ENCODE data around the gene EHBP1. TPM values are rescaled to one million over a fixed set of nuclear protein-coding genes. Genes with fewer than 3 reads are reported as not detected.
A peak's percentile ranks its signal among the peaks of the same experiment; 100 is the strongest.

Gene EHBP1
- total and polyA plus RNA-seq, 2 donors (not counting 3 experiments of a cell fraction or from before 2014, with no cell fraction given) = 8.4 to 34.8 TPM

DNA sequence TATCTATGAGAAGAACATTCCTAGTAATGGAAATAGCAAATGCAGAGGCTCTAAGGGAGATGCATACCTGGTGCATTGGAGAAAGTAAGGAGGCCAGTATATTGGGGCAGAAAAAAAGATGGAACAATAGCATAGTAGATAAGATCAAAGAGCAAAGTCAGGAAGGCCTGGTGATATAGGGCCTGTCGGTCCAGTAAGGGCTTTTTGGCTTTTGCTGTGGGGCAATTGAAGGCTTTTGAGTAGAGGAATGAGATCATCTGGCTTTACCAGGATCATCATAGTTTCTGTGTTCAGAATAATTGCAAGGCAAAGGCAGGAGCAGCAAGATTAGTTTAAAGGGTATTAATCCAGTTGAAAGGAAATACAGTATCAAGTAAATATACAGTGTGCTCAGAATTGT, 111.8 kb downstream of the EHBP1 start:
- H3K27ac ChIP-seq (ENCODE audit: insufficient read depth, low read depth, low read length) = no peak overlapping the region
- H3K9me1 ChIP-seq (replicated peaks; ENCODE audit: control insufficient read depth, extremely low read depth, insufficient read depth, low read length) = no peaks in the 10 kb centered on the region
- TF ChIP-seq GATA2 (IDR thresholded peaks at IDR 0.05; ENCODE audit: insufficient read depth, insufficient read length, low read depth, low read length) (peak; percentile 7), JUN (IDR thresholded peaks at IDR 0.05; ENCODE audit: borderline replicate concordance, insufficient read depth, insufficient read length, low read depth) (no peak), EZH2 (IDR thresholded peaks at IDR 0.05; ENCODE audit: borderline replicate concordance, low read depth, low read length, severe bottlenecking) (no peak)
- TF ChIP-seq, protein P1, sequence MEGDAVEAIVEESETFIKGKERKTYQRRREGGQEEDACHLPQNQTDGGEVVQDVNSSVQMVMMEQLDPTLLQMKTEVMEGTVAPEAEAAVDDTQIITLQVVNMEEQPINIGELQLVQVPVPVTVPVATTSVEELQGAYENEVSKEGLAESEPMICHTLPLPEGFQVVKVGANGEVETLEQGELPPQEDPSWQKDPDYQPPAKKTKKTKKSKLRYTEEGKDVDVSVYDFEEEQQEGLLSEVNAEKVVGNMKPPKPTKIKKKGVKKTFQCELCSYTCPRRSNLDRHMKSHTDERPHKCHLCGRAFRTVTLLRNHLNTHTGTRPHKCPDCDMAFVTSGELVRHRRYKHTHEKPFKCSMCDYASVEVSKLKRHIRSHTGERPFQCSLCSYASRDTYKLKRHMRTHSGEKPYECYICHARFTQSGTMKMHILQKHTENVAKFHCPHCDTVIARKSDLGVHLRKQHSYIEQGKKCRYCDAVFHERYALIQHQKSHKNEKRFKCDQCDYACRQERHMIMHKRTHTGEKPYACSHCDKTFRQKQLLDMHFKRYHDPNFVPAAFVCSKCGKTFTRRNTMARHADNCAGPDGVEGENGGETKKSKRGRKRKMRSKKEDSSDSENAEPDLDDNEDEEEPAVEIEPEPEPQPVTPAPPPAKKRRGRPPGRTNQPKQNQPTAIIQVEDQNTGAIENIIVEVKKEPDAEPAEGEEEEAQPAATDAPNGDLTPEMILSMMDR (IDR thresholded peaks at IDR 0.05; ENCODE audit: extremely low read depth in 1 of 2, insufficient read depth in 1 of 2, low read depth in 1 of 2, low read length in 2 of 2) = no peak
- DNase-seq (ENCODE audit: low read depth, low spot score) = no peak
- dilution Hi-C loops (cut with MboI; ENCODE audit: extremely low pct_ligation_motif_present, low sequenced_read_pairs) = no loop called here
- no peak overlapping the region for H3K4me2 ChIP-seq (ENCODE audit: insufficient read depth, low read length)
- H2AFZ ChIP-seq (ENCODE audit: low read depth, low read length) = no peak overlapping the region
- intact Hi-C loops (cut with micrococcal nuclease) = no loop called here
- no peaks in the 10 kb centered on the region for H4K20me1 ChIP-seq (replicated peaks; ENCODE audit: control insufficient read depth, extremely low read depth, insufficient read depth, low read length)
- H3K36me3 ChIP-seq (ENCODE audit: control insufficient read depth in 2 of 2, extremely low read depth in 1 of 2, insufficient read depth in 2 of 2, low read length in 2 of 2) = no peaks in the 10 kb centered on the region
- no peak for FAIRE-seq
- H3K4me3 ChIP-seq (replicated peaks in 1 of 3; ENCODE audit: insufficient read depth in 1 of 3, low read depth in 1 of 3, low read length in 3 of 3) = no peak overlapping the region
- peaks cover 5% of the 10 kb centered on the region for H3K4me1 ChIP-seq (ENCODE audit: control insufficient read depth, extremely low read depth, insufficient read depth, low read length)
- CTCF ChIA-PET = no interaction called here
- no TSS peak for BruUV-seq (replicated peaks)
- no peaks in the 10 kb centered on the region for H3K9me3 ChIP-seq (replicated peaks; ENCODE audit: control insufficient read depth, insufficient read depth, low read length)
- POLR2A ChIA-PET = no interaction called here
- H3K79me2 ChIP-seq (ENCODE audit: control insufficient read depth, insufficient read depth, low read length) = no peaks in the 10 kb centered on the region
- H3K9ac ChIP-seq (replicated peaks; ENCODE audit: extremely low read depth, insufficient read depth, low read length) = no peak overlapping the region
- H3K27me3 ChIP-seq (ENCODE audit: control insufficient read depth in 2 of 2, insufficient read depth in 2 of 2, low read length in 2 of 2) = no peaks in the 10 kb centered on the region

DNA sequence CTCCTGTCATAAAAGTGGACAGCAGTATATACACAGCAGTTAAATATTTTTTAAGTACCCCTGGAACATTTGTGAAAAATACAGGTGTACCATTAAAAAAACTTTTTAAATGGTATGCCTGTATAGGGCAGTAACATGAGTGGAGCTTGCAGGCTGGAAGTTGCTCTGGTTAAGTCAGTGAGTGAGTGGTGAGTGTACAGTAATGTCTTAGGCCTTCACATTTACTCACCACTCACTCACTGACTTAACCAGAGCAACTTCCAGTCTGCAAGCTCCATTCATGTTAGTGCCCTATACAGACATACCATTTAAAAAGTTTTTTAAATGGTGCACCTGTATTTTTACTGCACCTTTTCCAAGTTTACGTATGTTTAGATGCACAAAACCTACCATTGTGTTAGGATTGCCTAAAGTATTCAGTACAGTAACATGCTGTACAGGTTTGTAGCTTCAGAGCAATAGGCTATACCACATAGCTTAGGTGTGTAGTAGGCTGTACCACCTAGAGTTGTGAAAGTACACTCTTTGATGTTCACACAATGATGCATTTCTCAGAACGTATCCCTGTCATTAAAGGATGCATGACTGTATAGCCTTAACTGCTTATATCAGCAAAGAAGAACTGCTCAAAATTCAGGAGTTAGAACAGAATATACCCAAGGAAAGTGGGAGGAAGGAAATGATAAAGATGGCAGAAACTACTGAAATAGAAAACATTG, 112.6 kb downstream of the EHBP1 start:
- dilution Hi-C loops (cut with MboI; ENCODE audit: extremely low pct_ligation_motif_present, low sequenced_read_pairs) = no loop called here
- H3K27me3 ChIP-seq (ENCODE audit: control insufficient read depth in 2 of 2, insufficient read depth in 2 of 2, low read length in 2 of 2) = no peaks in the 10 kb centered on the region
- TF ChIP-seq FOS (IDR thresholded peaks at IDR 0.05; ENCODE audit: borderline replicate concordance, insufficient read depth, low read length) (no peak), JUN (IDR thresholded peaks at IDR 0.05; ENCODE audit: borderline replicate concordance, insufficient read depth, insufficient read length, low read depth) (no peak), POLR2AphosphoS5 (IDR thresholded peaks at IDR 0.05; ENCODE audit: insufficient read depth, low read depth, low read length) (no peak), EZH2 (IDR thresholded peaks at IDR 0.05; ENCODE audit: borderline replicate concordance, low read depth, low read length, severe bottlenecking) (no peak), GATA2 (IDR thresholded peaks at IDR 0.05; ENCODE audit: insufficient read depth, insufficient read length, low read depth, low read length) (no peak)
- TF ChIP-seq, protein P2, sequence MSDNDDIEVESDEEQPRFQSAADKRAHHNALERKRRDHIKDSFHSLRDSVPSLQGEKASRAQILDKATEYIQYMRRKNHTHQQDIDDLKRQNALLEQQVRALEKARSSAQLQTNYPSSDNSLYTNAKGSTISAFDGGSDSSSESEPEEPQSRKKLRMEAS (IDR thresholded peaks at IDR 0.05; ENCODE audit: insufficient read depth, insufficient read length) = no peak
- intact Hi-C loops (cut with micrococcal nuclease) = no loop called here
- ChIA-PET CTCF (no interaction called here), POLR2A (no interaction called here)
- no peaks in the 10 kb centered on the region for H4K20me1 ChIP-seq (replicated peaks; ENCODE audit: control insufficient read depth, extremely low read depth, insufficient read depth, low read length)
- no peak overlapping the region for H3K27ac ChIP-seq (ENCODE audit: insufficient read depth, low read depth, low read length)
- no peaks in the 10 kb centered on the region for H3K9me3 ChIP-seq (replicated peaks; ENCODE audit: control insufficient read depth, insufficient read depth, low read length)
- no peak overlapping the region for H3K9ac ChIP-seq (replicated peaks; ENCODE audit: extremely low read depth, insufficient read depth, low read length)
- peaks cover 5% of the 10 kb centered on the region for H3K4me1 ChIP-seq (ENCODE audit: control insufficient read depth, extremely low read depth, insufficient read depth, low read length)
- H3K9me1 ChIP-seq (replicated peaks; ENCODE audit: control insufficient read depth, extremely low read depth, insufficient read depth, low read length) = no peaks in the 10 kb centered on the region
- no peaks in the 10 kb centered on the region for H3K79me2 ChIP-seq (ENCODE audit: control insufficient read depth, insufficient read depth, low read length)
- DNase-seq (ENCODE audit: low read depth, low spot score) = no peak
- H3K36me3 ChIP-seq (ENCODE audit: control insufficient read depth in 2 of 2, extremely low read depth in 1 of 2, insufficient read depth in 2 of 2, low read length in 2 of 2) = no peaks in the 10 kb centered on the region
- H3K4me3 ChIP-seq (replicated peaks in 1 of 3; ENCODE audit: insufficient read depth in 1 of 3, low read depth in 1 of 3, low read length in 3 of 3) = no peak overlapping the region
- BruUV-seq (replicated peaks) = no TSS peak
- no peak overlapping the region for H3K4me2 ChIP-seq (ENCODE audit: insufficient read depth, low read length)
- FAIRE-seq = no peak
- H2AFZ ChIP-seq (ENCODE audit: low read depth, low read length) = no peak overlapping the region
